Measurements from ENCODE around the gene CCDC63.

The CCDC63 gene

GRCh38 chr12:110908377-110909152 is 61.8 kb downstream of the CCDC63 start:
- no peak overlapping the region for H3K4me2 ChIP-seq (ENCODE audit: low read length)
- no peaks in the 10 kb centered on the region for H3K9me3 ChIP-seq (replicated peaks; ENCODE audit: low read length)
- H3K9ac ChIP-seq (ENCODE audit: low read depth, low read length): no peak overlapping the region
- no peaks in the 10 kb centered on the region for H3K4me1 ChIP-seq (ENCODE audit: control insufficient read depth, insufficient read depth, low read length)
- H3K36me3 ChIP-seq (ENCODE audit: insufficient read depth, low read length): no peaks in the 10 kb centered on the region
- H3K27me3 ChIP-seq (ENCODE audit: control insufficient read depth, insufficient read depth, low read length): peaks cover 14% of the 10 kb centered on the region
- no peak overlapping the region for H3K4me3 ChIP-seq (ENCODE audit: low read length)

- Histone ChIP-seq H3K36me3 (ENCODE audit: insufficient read depth, low read length) (no peaks in the 10 kb centered on the region), H3K9ac (ENCODE audit: low read depth, low read length) (no peak overlapping the region), H3K4me3 (ENCODE audit: low read length) (no peak overlapping the region), H3K27me3 (ENCODE audit: control insufficient read depth, insufficient read depth, low read length) (peaks cover 14% of the 10 kb centered on the region), H3K4me1 (ENCODE audit: control insufficient read depth, insufficient read depth, low read length) (no peaks in the 10 kb centered on the region), H3K9me3 (replicated peaks; ENCODE audit: low read length) (no peaks in the 10 kb centered on the region), H3K4me2 (ENCODE audit: low read length) (no peak overlapping the region)
Measured at GRCh38 chr12:110912263-110912662, 65.5 kb downstream of the CCDC63 start.

GRCh38 chr12:110913119-110914056 is 66.6 kb downstream of the CCDC63 start:
- H3K4me3 ChIP-seq (ENCODE audit: low read length): no peak overlapping the region
- no peaks in the 10 kb centered on the region for H3K9me3 ChIP-seq (replicated peaks; ENCODE audit: low read length)
- H3K9ac ChIP-seq (ENCODE audit: low read depth, low read length): no peak overlapping the region
- H3K4me2 ChIP-seq (ENCODE audit: low read length): no peak overlapping the region
- no peaks in the 10 kb centered on the region for H3K36me3 ChIP-seq (ENCODE audit: insufficient read depth, low read length)
- peaks cover 6% of the 10 kb centered on the region for H3K27me3 ChIP-seq (ENCODE audit: control insufficient read depth, insufficient read depth, low read length)
- no peaks in the 10 kb centered on the region for H3K4me1 ChIP-seq (ENCODE audit: control insufficient read depth, insufficient read depth, low read length)

GRCh38 chr12:110916295-110916875 is 69.6 kb downstream of the CCDC63 start:
- Histone ChIP-seq H3K9me3 (replicated peaks; ENCODE audit: low read length) (no peaks in the 10 kb centered on the region), H3K9ac (ENCODE audit: low read depth, low read length) (no peak overlapping the region), H3K36me3 (ENCODE audit: insufficient read depth, low read length) (no peaks in the 10 kb centered on the region), H3K4me3 (ENCODE audit: low read length) (no peak overlapping the region), H3K4me1 (ENCODE audit: control insufficient read depth, insufficient read depth, low read length) (no peaks in the 10 kb centered on the region), H3K4me2 (ENCODE audit: low read length) (no peak overlapping the region), H3K27me3 (ENCODE audit: control insufficient read depth, insufficient read depth, low read length) (peaks cover 13% of the 10 kb centered on the region)

GRCh38 chr12:110917467-110917866 is 70.7 kb downstream of the CCDC63 start:
- Histone ChIP-seq H3K4me3 (ENCODE audit: low read length) (no peak overlapping the region), H3K9me3 (replicated peaks; ENCODE audit: low read length) (no peaks in the 10 kb centered on the region), H3K4me2 (ENCODE audit: low read length) (no peak overlapping the region), H3K36me3 (ENCODE audit: insufficient read depth, low read length) (no peaks in the 10 kb centered on the region), H3K4me1 (ENCODE audit: control insufficient read depth, insufficient read depth, low read length) (no peaks in the 10 kb centered on the region), H3K27me3 (ENCODE audit: control insufficient read depth, insufficient read depth, low read length) (peaks cover 13% of the 10 kb centered on the region), H3K9ac (ENCODE audit: low read depth, low read length) (no peak overlapping the region)

GRCh38 chr12:110917961-110918360 is 71.2 kb downstream of the CCDC63 start:
- Histone ChIP-seq H3K9ac (ENCODE audit: low read depth, low read length) (no peak overlapping the region), H3K27me3 (ENCODE audit: control insufficient read depth, insufficient read depth, low read length) (peaks cover 13% of the 10 kb centered on the region), H3K9me3 (replicated peaks; ENCODE audit: low read length) (no peaks in the 10 kb centered on the region), H3K4me3 (ENCODE audit: low read length) (no peak overlapping the region), H3K36me3 (ENCODE audit: insufficient read depth, low read length) (no peaks in the 10 kb centered on the region), H3K4me2 (ENCODE audit: low read length) (no peak overlapping the region), H3K4me1 (ENCODE audit: control insufficient read depth, insufficient read depth, low read length) (no peaks in the 10 kb centered on the region)

GRCh38 chr12:110919720-110920119 is 72.9 kb downstream of the CCDC63 start:
- H3K9ac ChIP-seq (ENCODE audit: low read depth, low read length): no peak overlapping the region
- no peaks in the 10 kb centered on the region for H3K4me1 ChIP-seq (ENCODE audit: control insufficient read depth, insufficient read depth, low read length)
- peaks cover 13% of the 10 kb centered on the region for H3K27me3 ChIP-seq (ENCODE audit: control insufficient read depth, insufficient read depth, low read length)
- no peaks in the 10 kb centered on the region for H3K9me3 ChIP-seq (replicated peaks; ENCODE audit: low read length)
- H3K36me3 ChIP-seq (ENCODE audit: insufficient read depth, low read length): no peaks in the 10 kb centered on the region
- no peak overlapping the region for H3K4me2 ChIP-seq (ENCODE audit: low read length)
- no peak overlapping the region for H3K4me3 ChIP-seq (ENCODE audit: low read length)

- no peak within 1 kb of the TSS for H3K4me2 ChIP-seq (ENCODE audit: low read length)
- H3K27me3 ChIP-seq (ENCODE audit: control insufficient read depth, insufficient read depth, low read length): peaks cover 13% of the 10 kb centered on the region
- H3K9me3 ChIP-seq (replicated peaks; ENCODE audit: low read length): no peaks in the 10 kb centered on the region
- no peak within 1 kb of the TSS for H3K9ac ChIP-seq (ENCODE audit: low read depth, low read length)
- H3K4me1 ChIP-seq (ENCODE audit: control insufficient read depth, insufficient read depth, low read length): no peaks in the 10 kb centered on the region
- no peak within 1 kb of the TSS for H3K4me3 ChIP-seq (ENCODE audit: low read length)
- H3K36me3 ChIP-seq (ENCODE audit: insufficient read depth, low read length): no peaks in the 10 kb centered on the region
Measured at GRCh38 chr12:110920324-110920910, 73.6 kb downstream of the CCDC63 start, which contains the start of gene MYL2. Gene MYL2, minus strand, starts transcription at chr12:110920579. Its CDS starts 50 bp downstream, at chr12:110920529.

- Histone ChIP-seq H3K9me3 (replicated peaks; ENCODE audit: low read length) (no peaks in the 10 kb centered on the region), H3K4me2 (ENCODE audit: low read length) (no peak overlapping the region), H3K36me3 (ENCODE audit: insufficient read depth, low read length) (no peaks in the 10 kb centered on the region), H3K27me3 (ENCODE audit: control insufficient read depth, insufficient read depth, low read length) (peaks cover 18% of the 10 kb centered on the region), H3K4me3 (ENCODE audit: low read length) (no peak overlapping the region), H3K4me1 (ENCODE audit: control insufficient read depth, insufficient read depth, low read length) (no peaks in the 10 kb centered on the region), H3K9ac (ENCODE audit: low read depth, low read length) (no peak overlapping the region)
Measured at GRCh38 chr12:110921262-110921661, 74.5 kb downstream of the CCDC63 start.

- no peaks in the 10 kb centered on the region for H3K4me1 ChIP-seq (ENCODE audit: control insufficient read depth, insufficient read depth, low read length)
- no peak overlapping the region for H3K4me3 ChIP-seq (ENCODE audit: low read length)
- H3K27me3 ChIP-seq (ENCODE audit: control insufficient read depth, insufficient read depth, low read length): peaks cover 27% of the 10 kb centered on the region
- H3K9me3 ChIP-seq (replicated peaks; ENCODE audit: low read length): no peaks in the 10 kb centered on the region
- H3K4me2 ChIP-seq (ENCODE audit: low read length): no peak overlapping the region
- H3K36me3 ChIP-seq (ENCODE audit: insufficient read depth, low read length): no peaks in the 10 kb centered on the region
- H3K9ac ChIP-seq (ENCODE audit: low read depth, low read length): no peak overlapping the region
Measured at GRCh38 chr12:110922652-110923051, 75.9 kb downstream of the CCDC63 start.

GRCh38 chr12:110923192-110923591 is 76.4 kb downstream of the CCDC63 start:
- peaks cover 28% of the 10 kb centered on the region for H3K27me3 ChIP-seq (ENCODE audit: control insufficient read depth, insufficient read depth, low read length)
- H3K9me3 ChIP-seq (replicated peaks; ENCODE audit: low read length): no peaks in the 10 kb centered on the region
- no peak overlapping the region for H3K4me2 ChIP-seq (ENCODE audit: low read length)
- H3K4me3 ChIP-seq (ENCODE audit: low read length): no peak overlapping the region
- H3K4me1 ChIP-seq (ENCODE audit: control insufficient read depth, insufficient read depth, low read length): no peaks in the 10 kb centered on the region
- H3K36me3 ChIP-seq (ENCODE audit: insufficient read depth, low read length): no peaks in the 10 kb centered on the region
- H3K9ac ChIP-seq (ENCODE audit: low read depth, low read length): no peak overlapping the region

All from skeletal muscle satellite cell (primary cell).